ENCODE results near the gene UBL7. TPM values are rescaled to one million over a fixed set of nuclear protein-coding genes. Genes with fewer than 3 reads are reported as not detected.
A peak's percentile ranks its signal among the peaks of the same experiment; 100 is the strongest.

The UBL7 gene
- total RNA-seq, 4 donors from 2014 or later = 47.9 to 60.0 (median 52.0) TPM

GRCh38 chr15:74423431-74424257, 37.3 kb downstream of the UBL7 start:
- peaks cover 0 to 18% (median 0%) of the 10 kb centered on the region in 3 donors for H3K4me1 ChIP-seq
- no peak overlapping the region for H3K4me3 ChIP-seq
- peaks cover 14% of the 10 kb centered on the region for H3K27me3 ChIP-seq
- peak overlapping the region in 2 of 4 donors; percentile 37 for H3K27ac ChIP-seq
- H3K36me3 ChIP-seq = no peaks in the 10 kb centered on the region
- TF ChIP-seq EP300 (IDR thresholded peaks at IDR 0.05) = no peak
- no peak for TF ChIP-seq POLR2A (IDR thresholded peaks at IDR 0.05)
- no peak for TF ChIP-seq CTCF (IDR thresholded peaks at IDR 0.05)
- no peak for TF ChIP-seq POLR2AphosphoS5 (IDR thresholded peaks at IDR 0.05)
- WGBS, 2 donors (ENCODE audit: low coverage in 1 of 2) = 100% methylated on average over 1 of the region's 10 CpGs; no CpG with 5 or more reads in 1 of the 2 donors
- ATAC-seq = no peak
- no peaks in the 10 kb centered on the region for H3K9me3 ChIP-seq

DNA sequence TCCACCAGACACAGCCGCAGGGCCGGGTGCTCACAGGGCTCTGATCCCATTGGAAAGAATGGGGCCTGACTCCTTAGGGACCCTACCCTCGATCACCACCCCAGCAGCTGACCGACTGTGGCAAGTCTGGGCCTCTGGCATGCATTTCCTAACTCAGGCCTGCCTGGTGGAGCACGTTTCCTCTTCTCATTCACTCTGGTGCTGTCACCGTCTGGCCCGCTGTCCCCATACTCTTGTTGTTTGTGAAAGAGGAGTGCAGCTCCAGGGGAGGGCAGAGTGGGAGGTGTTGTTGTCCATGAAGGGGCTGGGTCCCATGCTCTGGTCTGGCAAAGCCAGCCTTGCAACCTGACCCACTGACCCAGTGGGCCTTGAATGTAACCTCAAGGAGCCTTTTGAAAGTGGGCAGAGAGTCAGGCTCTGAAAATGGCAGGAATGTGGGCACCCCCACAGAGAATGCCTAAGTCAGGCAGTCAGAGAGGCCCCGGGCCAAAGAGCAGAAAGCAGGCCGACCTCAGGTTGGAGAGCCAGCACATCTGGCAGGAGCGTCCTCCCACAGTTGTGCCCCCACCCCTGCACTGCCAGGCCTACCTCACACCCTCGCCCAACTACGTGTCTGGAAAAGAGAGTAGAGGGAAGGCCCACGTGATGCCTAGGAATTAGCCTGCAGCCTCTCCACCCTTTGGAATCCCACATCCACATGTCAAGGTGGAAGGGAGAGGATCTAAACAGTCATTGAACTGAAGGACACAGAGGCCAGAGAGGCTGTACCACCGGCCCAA, 38.1 kb downstream of the UBL7 start:
- Histone ChIP-seq H3K27me3 (peaks cover 6% of the 10 kb centered on the region), H3K4me1 (peaks cover 0 to 10% (median 0%) of the 10 kb centered on the region in 3 donors), H3K4me3 (no peak overlapping the region), H3K36me3 (no peaks in the 10 kb centered on the region), H3K27ac (peak overlapping the region in 3 of 4 donors; percentile 37 to 54 (median 50)), H3K9me3 (no peaks in the 10 kb centered on the region)
- peak; percentile 39 for ATAC-seq
- WGBS, 2 donors (ENCODE audit: low coverage in 1 of 2) = 85 to 100% methylated on average over 1 to 7 of the region's 14 CpGs
- TF ChIP-seq POLR2AphosphoS5 (IDR thresholded peaks at IDR 0.05) = peak; percentile 35
- TF ChIP-seq CTCF (IDR thresholded peaks at IDR 0.05) = no peak

- Histone ChIP-seq H3K36me3 (no peaks in the 10 kb centered on the region), H3K9me3 (no peaks in the 10 kb centered on the region), H3K4me3 (no peak overlapping the region), H3K4me1 (peaks cover 0 to 10% (median 0%) of the 10 kb centered on the region in 3 donors), H3K27ac (peak overlapping the region in 3 of 4 donors; percentile 22 to 54 (median 50)), H3K27me3 (no peaks in the 10 kb centered on the region)
- no peak for ATAC-seq
- no peak for TF ChIP-seq POLR2AphosphoS5 (IDR thresholded peaks at IDR 0.05)
- no peak for TF ChIP-seq POLR2A (IDR thresholded peaks at IDR 0.05)
- TF ChIP-seq EP300 (IDR thresholded peaks at IDR 0.05) = no peak
- no peak for TF ChIP-seq CTCF (IDR thresholded peaks at IDR 0.05)
- no CpG with 5 or more reads among the region's 9 CpGs for WGBS, 2 donors (ENCODE audit: low coverage in 1 of 2)
These were observed 38.7 kb downstream of the UBL7 start for GRCh38 chr15:74422265-74422651.

- no peaks in the 10 kb centered on the region for H3K36me3 ChIP-seq
- ATAC-seq = no peak
- no peaks in the 10 kb centered on the region for H3K27me3 ChIP-seq
- H3K4me1 ChIP-seq = peaks cover 0 to 10% (median 0%) of the 10 kb centered on the region in 3 donors
- no peaks in the 10 kb centered on the region for H3K9me3 ChIP-seq
- WGBS, 2 donors (ENCODE audit: low coverage in 1 of 2) = 77 to 100% methylated on average over 1 to 7 of the region's 20 CpGs
- peak overlapping the region in 3 of 4 donors; percentile 22 to 54 (median 50) for H3K27ac ChIP-seq
- no peak for TF ChIP-seq POLR2AphosphoS5 (IDR thresholded peaks at IDR 0.05)
- TF ChIP-seq EP300 (IDR thresholded peaks at IDR 0.05) = no peak
- TF ChIP-seq POLR2A (IDR thresholded peaks at IDR 0.05) = no peak
- TF ChIP-seq CTCF (IDR thresholded peaks at IDR 0.05) = no peak
- no peak overlapping the region for H3K4me3 ChIP-seq
These were observed 39.4 kb downstream of the UBL7 start for GRCh38 chr15:74421302-74422245.

All from gastroesophageal sphincter (tissue), 4 donors.